OCI-LY3 (cell line): Measurements from ENCODE around the gene LHFPL4.

Source experiments
- H2AFZ ChIP-seq: fragments of 200-600, 300-600 bp; shearing (Covaris generic); 2 replicates; pipeline ENCODE4 v1.6.0; 2014; ENCODE audit warnings: antibody characterized with exemption, low read depth, low read length
- H3K27ac ChIP-seq: fragments of 200-600, 300-600 bp; sonication (generic); 2 replicates; pipeline ENCODE4 v1.5.1; 2014; ENCODE audit warnings: mild to moderate bottlenecking, low read length, moderate library complexity, mixed read lengths
- H3K27me3 ChIP-seq: fragments of 200-600, 300-600 bp; sonication (generic); 2 replicates; pipeline ENCODE4 v1.6.1; 2014; ENCODE audit warnings: low read depth, low read length, mixed read lengths
- H3K36me3 ChIP-seq: fragments of 200-600, 300-600 bp; sonication (generic); replicated peaks from 2 replicates; pipeline ENCODE3; 2014; ENCODE audit warnings: low read depth, low read length, mixed read lengths
- H3K4me1 ChIP-seq: fragments of 300-600, 200-600 bp; sonication (generic); 2 replicates; pipeline ENCODE4 v1.6.1; 2014; ENCODE audit warnings: low read length, mixed read lengths
- H3K4me2 ChIP-seq: fragments of 200-600, 300-600 bp; sonication (generic); 2 replicates; pipeline ENCODE4 v1.6.1; 2014; ENCODE audit warnings: low read length, mixed read lengths
- H3K4me3 ChIP-seq: fragments of 300-600, 200-600 bp; sonication (generic); 2 replicates; pipeline ENCODE4 v1.5.1; 2014; ENCODE audit warnings: antibody characterized with exemption, mild to moderate bottlenecking, low read length, moderate library complexity
- H3K79me2 ChIP-seq: fragments of 300-600, 200-600 bp; shearing (Covaris generic); 2 replicates; pipeline ENCODE4 v1.6.1; 2014; ENCODE audit warnings: mild to moderate bottlenecking, low read length, mixed read lengths
- H3K9ac ChIP-seq: fragments of 300-600, 200-600 bp; shearing (Covaris generic); 2 replicates; pipeline ENCODE4 v1.6.0; 2014; ENCODE audit warnings: mild to moderate bottlenecking, low read length, moderate library complexity
- H3K9me3 ChIP-seq: fragments of 200-600, 300-600 bp; shearing (Covaris generic); 2 replicates; pipeline ENCODE4 v1.6.1; 2014; ENCODE audit warnings: low read length, mixed read lengths; ENCODE audit not compliant: insufficient read depth
- H4K20me1 ChIP-seq: fragments of 200-600, 300-600 bp; sonication (generic); 2 replicates; pipeline ENCODE4 v1.6.1; 2016; ENCODE audit warnings: low read length, mixed read lengths; ENCODE audit not compliant: insufficient read depth
- CTCF ChIP-seq: fragments of 200-600, 300-600 bp; sonication (generic); IDR thresholded peaks from 2 replicates; pipeline ENCODE4 v1.5.1; 2014; ENCODE audit warnings: antibody characterized with exemption, low read length, low read depth
- EZH2phosphoT487 ChIP-seq: fragments of 200-600 bp; shearing (Covaris generic); IDR thresholded peaks from 2 replicates; pipeline ENCODE4 v1.6.1; 2018; ENCODE audit warnings: antibody characterized with exemption, mixed run types, low read depth

Gene LHFPL4

GRCh38 chr3:9548991-9549390 is 4.6 kb downstream of the LHFPL4 start:
- H3K4me3 ChIP-seq: no peak overlapping the region
- no peaks in the 10 kb centered on the region for H3K9me3 ChIP-seq
- H3K79me2 ChIP-seq: no peaks in the 10 kb centered on the region
- H3K9ac ChIP-seq: no peak overlapping the region
- H3K4me2 ChIP-seq: no peak overlapping the region
- TF ChIP-seq CTCF (no peak), EZH2phosphoT487 (no peak)
- H2AFZ ChIP-seq: no peak overlapping the region
- H3K4me1 ChIP-seq: no peaks in the 10 kb centered on the region
- no peaks in the 10 kb centered on the region; the same call in 1 of the 2 replicates for H3K27me3 ChIP-seq
- H3K36me3 ChIP-seq: no peaks in the 10 kb centered on the region
- no peak overlapping the region for H3K27ac ChIP-seq
- H4K20me1 ChIP-seq: no peaks in the 10 kb centered on the region

GRCh38 chr3:9542182-9542581 is 11.4 kb downstream of the LHFPL4 start:
- Histone ChIP-seq H2AFZ (no peak overlapping the region), H3K36me3 (no peaks in the 10 kb centered on the region), H3K4me3 (no peak overlapping the region), H3K9ac (no peak overlapping the region), H3K27me3 (peaks cover 4% of the 10 kb centered on the region; the same call in 1 of the 2 replicates), H3K9me3 (no peaks in the 10 kb centered on the region), H4K20me1 (no peaks in the 10 kb centered on the region), H3K79me2 (no peaks in the 10 kb centered on the region), H3K4me1 (no peaks in the 10 kb centered on the region), H3K4me2 (no peak overlapping the region), H3K27ac (no peak overlapping the region)
- TF ChIP-seq EZH2phosphoT487 (no peak), CTCF (no peak)

GRCh38 chr3:9536212-9536611 is 17.4 kb downstream of the LHFPL4 start:
- Histone ChIP-seq H3K27me3 (peaks cover 13% of the 10 kb centered on the region), H2AFZ (no peak overlapping the region), H3K36me3 (no peaks in the 10 kb centered on the region), H3K4me2 (no peak overlapping the region), H3K79me2 (no peaks in the 10 kb centered on the region), H4K20me1 (no peaks in the 10 kb centered on the region), H3K4me3 (no peak overlapping the region), H3K4me1 (no peaks in the 10 kb centered on the region), H3K27ac (no peak overlapping the region), H3K9ac (no peak overlapping the region), H3K9me3 (no peaks in the 10 kb centered on the region)
- no peak for TF ChIP-seq EZH2phosphoT487
- no peak for TF ChIP-seq CTCF

GRCh38 chr3:9534429-9534828 is 19.2 kb downstream of the LHFPL4 start:
- no peak overlapping the region for H3K27ac ChIP-seq
- peaks cover 9% of the 10 kb centered on the region for H3K27me3 ChIP-seq
- H3K4me2 ChIP-seq: no peak overlapping the region
- no peak for TF ChIP-seq EZH2phosphoT487
- TF ChIP-seq CTCF: no peak
- no peaks in the 10 kb centered on the region for H3K79me2 ChIP-seq
- H3K9ac ChIP-seq: no peak overlapping the region
- H3K9me3 ChIP-seq: no peaks in the 10 kb centered on the region
- no peaks in the 10 kb centered on the region for H3K36me3 ChIP-seq
- H3K4me1 ChIP-seq: no peaks in the 10 kb centered on the region
- no peaks in the 10 kb centered on the region for H4K20me1 ChIP-seq
- H2AFZ ChIP-seq: no peak overlapping the region
- no peak overlapping the region for H3K4me3 ChIP-seq
